ENCODE data around the gene CACNB2.
"Not testable (repeated sequence)": the region's sequence is repeated elsewhere in the genome, so short reads cannot be mapped to it uniquely, and the experiment has no call there.

CACNB2 gene

DNA sequence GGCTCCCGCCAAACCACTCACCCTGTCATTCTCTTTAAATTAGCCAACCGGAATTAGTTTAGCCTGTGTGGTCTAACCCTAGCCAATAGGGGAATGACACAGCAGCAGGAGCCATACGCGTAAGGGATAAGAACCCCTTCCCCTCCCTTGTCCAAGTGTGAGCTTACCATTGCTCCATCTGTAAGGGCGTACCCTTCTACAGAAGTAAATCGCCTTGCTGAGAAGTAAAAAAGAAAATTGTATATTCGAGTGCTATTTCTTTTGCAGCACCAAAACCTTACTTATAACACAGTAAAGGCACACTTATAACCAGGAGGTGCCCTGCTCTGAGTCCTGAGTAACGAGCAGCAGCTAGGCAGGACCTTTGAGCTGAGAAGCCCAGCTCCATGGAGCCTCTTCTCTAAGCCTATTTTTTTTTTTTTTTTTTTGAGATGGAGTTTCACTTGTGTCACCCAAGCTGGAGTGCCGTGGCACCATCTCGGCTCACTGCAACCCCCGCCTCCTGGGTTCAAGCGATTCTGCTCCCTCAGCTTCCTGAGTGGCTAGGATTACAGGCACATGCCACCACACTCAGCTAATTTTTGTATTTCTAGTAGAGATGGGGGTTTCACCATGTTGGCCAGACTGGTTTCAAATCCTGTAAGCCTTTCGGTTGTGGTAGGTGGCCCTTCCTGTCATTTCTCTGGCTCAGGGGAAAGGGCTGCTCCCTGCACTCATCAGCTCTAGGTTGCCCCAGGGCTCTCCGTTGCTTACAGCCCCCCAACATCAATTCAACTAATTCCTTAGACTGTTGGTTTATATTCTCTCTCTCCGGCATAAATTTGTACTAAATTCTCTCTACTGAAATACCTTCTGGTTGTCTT is 437.8 kb downstream of the CACNB2 start:
- FAIRE-seq: no peak

DNA sequence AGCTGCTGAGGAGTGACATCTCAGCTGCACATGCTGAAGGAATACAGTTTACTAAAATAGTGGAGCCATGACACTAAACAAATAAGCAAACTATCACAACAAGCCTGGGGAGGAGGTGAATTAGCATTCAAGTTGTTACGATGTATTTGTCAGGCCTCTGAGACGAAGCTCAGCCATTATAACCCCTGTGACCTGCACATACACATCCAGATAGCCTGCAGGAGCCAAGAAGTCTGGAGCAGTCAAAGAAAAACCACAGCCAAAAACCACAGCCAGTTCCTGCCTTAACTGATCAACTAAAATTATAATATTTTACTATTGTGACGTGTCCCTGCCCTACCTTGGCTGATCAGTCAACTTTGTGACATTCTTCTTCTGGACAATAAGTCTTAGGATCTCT is 442.6 kb downstream of the CACNB2 start:
- FAIRE-seq: no peak

DNA sequence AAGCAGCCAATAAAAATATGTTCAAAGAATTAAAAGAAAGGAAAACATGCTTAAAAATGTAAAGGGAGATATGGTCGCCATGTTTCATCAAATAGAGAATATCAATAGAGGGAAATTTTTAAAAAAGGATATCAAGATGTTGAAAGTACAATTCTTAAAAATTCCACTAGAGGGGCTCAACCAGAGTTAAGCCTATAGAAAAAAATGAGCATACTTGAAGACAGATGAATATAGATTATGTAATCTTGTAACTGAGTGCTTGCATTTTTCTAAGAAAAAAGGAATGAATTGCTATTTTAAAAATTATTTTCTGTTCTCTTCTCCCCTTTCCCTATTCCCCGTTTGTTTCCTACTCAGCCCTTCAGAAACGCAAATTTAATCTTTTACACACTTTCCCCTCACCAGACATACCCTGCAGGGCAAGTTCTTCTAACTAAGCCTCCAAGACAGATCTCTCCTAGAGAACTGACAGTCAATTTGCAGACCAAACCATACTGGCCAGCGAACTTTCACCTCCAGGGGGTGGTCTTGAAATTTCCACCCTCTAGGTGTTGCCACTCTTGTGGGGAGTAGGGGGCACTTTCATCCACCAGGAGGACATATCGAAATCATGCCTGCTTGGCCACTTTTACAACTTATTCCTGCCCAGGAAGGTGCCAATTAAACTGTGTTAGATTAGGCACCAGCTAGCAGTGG is 443.5 kb downstream of the CACNB2 start:
- no peak for FAIRE-seq

DNA sequence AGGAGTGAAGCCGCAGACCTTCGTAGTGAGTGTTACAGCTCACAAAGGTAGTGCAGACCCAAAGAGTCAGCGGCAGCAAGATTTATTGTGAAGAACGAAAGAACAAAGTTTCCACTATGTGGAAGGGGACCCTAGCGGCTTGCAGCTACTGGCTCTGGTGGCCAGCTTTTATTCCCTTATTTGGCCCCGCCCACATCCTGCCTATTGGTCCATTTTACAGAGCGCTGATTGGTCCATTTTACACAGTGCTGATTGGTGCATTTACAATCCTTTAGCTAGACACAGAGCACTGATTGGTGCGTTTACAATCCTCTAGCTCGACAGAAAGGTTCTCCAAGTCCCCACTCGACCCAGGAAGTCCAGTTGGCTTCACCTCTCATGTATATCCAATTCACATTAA is 446.4 kb downstream of the CACNB2 start:
- FAIRE-seq: not testable (repeated sequence)

DNA sequence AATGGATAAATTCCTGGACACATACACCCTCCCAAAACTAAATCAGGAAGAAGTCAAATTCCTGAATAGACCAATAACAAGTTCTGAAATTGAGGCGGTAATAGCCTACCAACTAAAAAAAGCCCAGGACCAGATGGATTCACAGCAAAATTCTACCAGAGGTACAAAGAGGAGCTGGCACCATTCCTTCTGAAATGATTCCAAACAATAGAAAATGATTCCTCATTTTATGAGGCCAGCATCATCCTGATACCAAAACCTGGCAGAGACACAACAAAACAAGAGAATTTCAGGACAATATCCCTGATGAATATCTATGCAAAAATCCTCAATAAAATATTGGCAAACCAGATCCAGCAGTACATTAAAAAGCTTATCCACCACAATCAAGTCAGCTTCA is 450.9 kb downstream of the CACNB2 start:
- FAIRE-seq: not testable (repeated sequence)

Data from A204.1 (cell line).